MM.1S (cell line): Measurements from ENCODE around the gene TIE1.

ENCODE experiments used
- DNase-seq: peaks from one replicate; pipeline ENCODE4 v3.0.0-alpha.2; 2015
- H2AFZ ChIP-seq: fragments of 300-600 bp; sonication (generic); 2 replicates; pipeline ENCODE4 v1.6.0; 2016; ENCODE audit warnings: antibody characterized with exemption, low read length
- H3F3A ChIP-seq: fragments of 300-600 bp; sonication (generic); 2 replicates; pipeline ENCODE4 v1.6.1; 2016; ENCODE audit warnings: mild to moderate bottlenecking, antibody characterized with exemption, low read length, moderate library complexity, mixed read lengths; ENCODE audit not compliant: insufficient read depth
- H3K27ac ChIP-seq: fragments of 300-600 bp; sonication (generic); 2 replicates; pipeline ENCODE4 v1.5.1; 2016; ENCODE audit warnings: mild to moderate bottlenecking, low read length
- H3K27me3 ChIP-seq: fragments of 300-600 bp; sonication (generic); replicated peaks from 2 replicates; pipeline ENCODE4 v1.6.0; 2016; ENCODE audit warnings: low read length; ENCODE audit not compliant: insufficient read depth
- H3K36me3 ChIP-seq: fragments of 300-600 bp; sonication (generic); replicated peaks from 2 replicates; pipeline ENCODE4 v1.6.1; 2016; ENCODE audit warnings: mild to moderate bottlenecking, low read length, mixed read lengths; ENCODE audit not compliant: insufficient read depth
- H3K4me1 ChIP-seq: fragments of 300-600 bp; sonication (generic); 2 replicates; pipeline ENCODE4 v1.6.1; 2016; ENCODE audit warnings: low read length, mixed read lengths
- H3K4me2 ChIP-seq: fragments of 300-600 bp; sonication (generic); 2 replicates; pipeline ENCODE4 v1.6.0; 2016; ENCODE audit warnings: low read depth, low read length
- H3K4me3 ChIP-seq: fragments of 300-600 bp; sonication (generic); 2 replicates; pipeline ENCODE4 v1.5.1; 2016; ENCODE audit warnings: low read length, mixed read lengths
- H3K79me2 ChIP-seq: fragments of 300-600 bp; sonication (generic); 2 replicates; pipeline ENCODE4 v1.6.1; 2016; ENCODE audit warnings: mixed run types, low read length, mixed read lengths
- H3K9ac ChIP-seq: fragments of 300-600 bp; sonication (generic); 2 replicates; pipeline ENCODE4 v1.6.1; 2016; ENCODE audit warnings: low read length, mixed read lengths
- H3K9me2 ChIP-seq: fragments of 300-600 bp; sonication (generic); replicated peaks from 2 replicates; pipeline ENCODE4 v1.6.1; 2016; ENCODE audit warnings: mild to moderate bottlenecking, low read length, mixed read lengths; ENCODE audit not compliant: insufficient read depth
- H3K9me3 ChIP-seq: fragments of 300-600 bp; sonication (generic); replicated peaks from 2 replicates; pipeline ENCODE4 v1.6.1; 2016; ENCODE audit warnings: mild to moderate bottlenecking, low read length, mixed read lengths; ENCODE audit not compliant: insufficient read depth
- H4K20me1 ChIP-seq: fragments of 300-600 bp; sonication (generic); 2 replicates; pipeline ENCODE4 v1.6.1; 2016; ENCODE audit warnings: mild to moderate bottlenecking, low read length, moderate library complexity, mixed read lengths; ENCODE audit not compliant: insufficient read depth
- CTCF ChIP-seq: fragments of 300-600 bp; sonication (generic); IDR thresholded peaks from 2 replicates; pipeline ENCODE4 v1.5.1; 2016; ENCODE audit warnings: antibody characterized with exemption, low read length, mixed read lengths
- EZH2 ChIP-seq: fragments of 300-600 bp; sonication (generic); optimal IDR thresholded peaks from 2 replicates; pipeline ENCODE3; 2017; ENCODE audit warnings: low read depth, mild to moderate bottlenecking, antibody characterized with exemption, low read length, mixed read lengths
- EZH2phosphoT487 ChIP-seq: fragments of 300-600 bp; sonication (generic); IDR thresholded peaks from 2 replicates; pipeline ENCODE4 v1.6.1; 2018; ENCODE audit warnings: antibody characterized with exemption, low read length

Gene TIE1

DNA sequence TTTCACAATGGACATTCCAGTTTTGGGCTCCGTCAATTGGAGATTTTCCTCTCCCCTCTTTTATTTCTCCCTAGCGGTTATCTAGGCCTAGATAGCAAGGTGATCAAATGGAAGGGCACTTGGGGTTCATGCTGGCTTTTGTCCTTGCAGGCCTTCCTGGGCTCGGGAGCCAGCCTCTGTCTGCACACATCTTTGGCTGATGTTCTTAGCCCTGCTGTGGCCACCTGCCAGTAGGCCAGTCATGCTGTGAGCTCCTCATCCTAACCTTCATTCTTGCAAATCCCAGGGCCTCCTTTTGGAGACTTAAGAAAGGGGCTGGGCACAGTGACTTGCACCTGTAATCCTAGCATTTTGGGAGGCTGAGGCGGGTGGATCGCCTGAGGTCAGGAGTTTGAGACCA, 13.5 kb downstream of the TIE1 start:
- no peaks in the 10 kb centered on the region for H4K20me1 ChIP-seq
- H3K4me2 ChIP-seq = no peak overlapping the region
- H3K36me3 ChIP-seq = no peaks in the 10 kb centered on the region
- no peak for TF ChIP-seq CTCF
- TF ChIP-seq EZH2 = no peak
- TF ChIP-seq EZH2phosphoT487 = no peak
- no peak overlapping the region for H3K9ac ChIP-seq
- H3K9me2 ChIP-seq = no peaks in the 10 kb centered on the region
- H3K27me3 ChIP-seq = peaks cover 23% of the 10 kb centered on the region; the same call in 1 of the 2 replicates
- H2AFZ ChIP-seq = no peak overlapping the region
- H3K79me2 ChIP-seq = no peaks in the 10 kb centered on the region
- no peaks in the 10 kb centered on the region for H3K9me3 ChIP-seq
- H3K4me3 ChIP-seq = no peak overlapping the region
- no peaks in the 10 kb centered on the region for H3F3A ChIP-seq
- no peak overlapping the region for H3K27ac ChIP-seq
- no peaks in the 10 kb centered on the region for H3K4me1 ChIP-seq
- no peak for DNase-seq

DNA sequence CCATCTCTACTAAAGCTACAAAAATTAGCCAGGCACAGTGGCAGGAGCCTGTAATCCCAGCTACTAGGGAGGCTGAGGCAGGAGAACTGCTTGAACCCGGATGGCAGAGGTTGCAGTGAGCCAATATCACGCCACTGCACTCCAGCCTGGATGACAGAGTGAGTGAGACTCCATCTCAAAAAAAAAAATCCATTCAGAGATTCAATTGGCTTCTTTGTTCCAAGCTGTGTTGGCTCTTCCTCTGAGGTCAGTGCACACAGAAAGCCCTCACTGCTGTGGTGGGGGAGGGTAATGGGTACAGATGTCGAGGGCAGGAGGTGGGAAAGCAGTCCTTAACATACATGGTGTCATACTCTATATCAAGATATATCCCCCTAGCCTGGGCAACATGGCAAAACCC, 14.7 kb downstream of the TIE1 start:
- DNase-seq = no peak
- Histone ChIP-seq H3K9me3 (no peaks in the 10 kb centered on the region), H3K4me2 (no peak overlapping the region), H3K4me3 (no peak overlapping the region), H2AFZ (no peak overlapping the region), H4K20me1 (no peaks in the 10 kb centered on the region), H3K79me2 (no peaks in the 10 kb centered on the region), H3K9me2 (no peaks in the 10 kb centered on the region), H3K27me3 (peaks cover 14% of the 10 kb centered on the region; the same call in 1 of the 2 replicates), H3K9ac (no peak overlapping the region), H3K27ac (no peak overlapping the region), H3F3A (no peaks in the 10 kb centered on the region), H3K36me3 (no peaks in the 10 kb centered on the region), H3K4me1 (no peaks in the 10 kb centered on the region)
- TF ChIP-seq EZH2 (no peak), EZH2phosphoT487 (no peak), CTCF (no peak)

- TF ChIP-seq CTCF (no peak), EZH2phosphoT487 (no peak), EZH2 (no peak)
- no peaks in the 10 kb centered on the region for H3K4me1 ChIP-seq
- H3K4me3 ChIP-seq = no peak overlapping the region
- H3K36me3 ChIP-seq = no peaks in the 10 kb centered on the region
- peaks cover 10% of the 10 kb centered on the region; the same call in 1 of the 2 replicates for H3K27me3 ChIP-seq
- DNase-seq = no peak
- no peak overlapping the region for H3K9ac ChIP-seq
- no peaks in the 10 kb centered on the region for H3K79me2 ChIP-seq
- no peaks in the 10 kb centered on the region for H3K9me3 ChIP-seq
- no peaks in the 10 kb centered on the region for H4K20me1 ChIP-seq
- H3K27ac ChIP-seq = no peak overlapping the region
- no peaks in the 10 kb centered on the region for H3K9me2 ChIP-seq
- H3K4me2 ChIP-seq = no peak overlapping the region
- H2AFZ ChIP-seq = no peak overlapping the region
- H3F3A ChIP-seq = no peaks in the 10 kb centered on the region
Measured at GRCh38 chr1:43315963-43316737, 15.4 kb downstream of the TIE1 start.
